Neural progenitor cell (in vitro differentiated cells): ENCODE results near the gene CRLF2. TPM values are rescaled to one million over a fixed set of nuclear protein-coding genes. Genes with fewer than 3 reads are reported as not detected.
"Not testable (repeated sequence)": the region's sequence is repeated elsewhere in the genome, so short reads cannot be mapped to it uniquely, and the experiment has no call there.

Source experiments
- DNase-seq: peaks from one replicate; pipeline ENCODE4 v3.0.0-alpha.2; 2016; ENCODE audit warnings: low spot score
- H2AFZ ChIP-seq: fragments of 200-600 bp; sonication (generic); replicated peaks from 2 replicates; pipeline ENCODE4 v1.6.1; 2016; ENCODE audit warnings: antibody characterized with exemption
- H3F3A ChIP-seq: fragments of 200-600 bp; sonication (generic); 2 replicates; pipeline ENCODE4 v1.6.1; 2016; ENCODE audit warnings: antibody characterized with exemption, low read depth
- H3K27ac ChIP-seq: fragments of 200-600 bp; sonication (generic); 2 replicates; pipeline ENCODE4 v1.5.1; 2016; ENCODE audit warnings: mild to moderate bottlenecking
- H3K27me3 ChIP-seq: fragments of 200-600 bp; sonication (generic); 2 replicates; pipeline ENCODE4 v1.6.1; 2016; ENCODE audit warnings: mild to moderate bottlenecking, moderate library complexity
- H3K36me3 ChIP-seq: fragments of 200-600 bp; sonication (generic); 2 replicates; pipeline ENCODE4 v1.5.1; 2016
- H3K4me1 ChIP-seq: fragments of 200-600 bp; sonication (generic); 2 replicates; pipeline ENCODE4 v1.6.1; 2016; ENCODE audit warnings: mixed run types
- H3K4me2 ChIP-seq: fragments of 200-600 bp; sonication (generic); 2 replicates; pipeline ENCODE4 v1.6.1; 2016
- H3K4me3 ChIP-seq: fragments of 200-600 bp; sonication (generic); 2 replicates; pipeline ENCODE4 v1.5.1; 2016
- H3K79me2 ChIP-seq: fragments of 200-600 bp; sonication (generic); 2 replicates; pipeline ENCODE4 v1.6.1; 2016; ENCODE audit warnings: low read depth
- H3K9ac ChIP-seq: fragments of 200-600 bp; sonication (generic); 2 replicates; pipeline ENCODE4 v1.6.1; 2016
- H3K9me3 ChIP-seq: fragments of 200-600 bp; sonication (generic); 2 replicates; pipeline ENCODE4 v1.5.1; 2016; ENCODE audit warnings: low read depth
- H4K20me1 ChIP-seq: fragments of 200-600 bp; sonication (generic); 2 replicates; pipeline ENCODE4 v1.6.1; 2016; ENCODE audit warnings: low read depth
- H3K27ac Mint-ChIP-seq: 3 replicates; pipeline ENCODE4 v1.8.0; 2021; ENCODE audit warnings: mixed read lengths
- H3K27me3 Mint-ChIP-seq: 2 replicates; pipeline ENCODE4 v1.8.0; 2022; ENCODE audit warnings: low read depth, mild to moderate bottlenecking, inconsistent platforms, moderate library complexity, mixed read lengths; ENCODE audit not compliant: insufficient read depth
- H3K36me3 Mint-ChIP-seq: 3 replicates; pipeline ENCODE4 v1.8.0; 2021; ENCODE audit warnings: mixed read lengths
- H3K4me1 Mint-ChIP-seq: 3 replicates; pipeline ENCODE4 v1.8.0; 2021; ENCODE audit warnings: mixed read lengths
- H3K4me3 Mint-ChIP-seq: 3 replicates; pipeline ENCODE4 v1.8.0; 2021; ENCODE audit warnings: mild to moderate bottlenecking, moderate library complexity, mixed read lengths
- H3K9me3 Mint-ChIP-seq: 3 replicates; pipeline ENCODE4 v1.8.0; 2020; ENCODE audit warnings: mixed read lengths
- EZH2 ChIP-seq: fragments of 200-600 bp; sonication (generic); IDR thresholded peaks from 2 replicates; pipeline ENCODE4 v1.6.1; 2017; ENCODE audit warnings: antibody characterized with exemption, mild to moderate bottlenecking, moderate library complexity
- EZH2phosphoT487 ChIP-seq: fragments of 200-600 bp; sonication (generic); IDR thresholded peaks from 2 replicates; pipeline ENCODE4 v1.6.1; 2017; ENCODE audit warnings: antibody characterized with exemption
- total RNA-seq: library from RNA; depleted of rRNA; stranded (reverse); fragments of >200 nt; gene quantifications from 2 replicates; pipeline ENCODE4 v1.2.3, GENCODE V29; 2015; ENCODE audit warnings: low replicate concordance
- TF ChIP-seq, protein P1 (sequence below): fragments of 200-600 bp; sonication (generic); IDR thresholded peaks from 2 replicates; pipeline ENCODE4 v1.5.1; 2017; ENCODE audit warnings: antibody characterized with exemption, mild to moderate bottlenecking

Gene CRLF2
- total RNA-seq, 1 donor from 2014 or later = not detected

GRCh38 chrX:1185561-1185960 lies 26.9 kb downstream of the CRLF2 start:
- Histone ChIP-seq H3K9ac (no peak overlapping the region), H4K20me1 (no peaks in the 10 kb centered on the region), H2AFZ (no peak overlapping the region), H3K36me3 (no peaks in the 10 kb centered on the region), H3F3A (no peaks in the 10 kb centered on the region), H3K4me3 (no peak overlapping the region), H3K27ac (no peak overlapping the region), H3K4me1 (no peaks in the 10 kb centered on the region), H3K27me3 (no peaks in the 10 kb centered on the region), H3K4me2 (no peak overlapping the region), H3K9me3 (no peaks in the 10 kb centered on the region), H3K79me2 (no peaks in the 10 kb centered on the region)
- H3K27me3 Mint-ChIP-seq = peaks cover 2% of the 10 kb centered on the region
- no peak overlapping the region for H3K4me3 Mint-ChIP-seq
- no peak for DNase-seq
- no peaks in the 10 kb centered on the region for H3K36me3 Mint-ChIP-seq
- H3K4me1 Mint-ChIP-seq = peaks cover 3% of the 10 kb centered on the region
- H3K9me3 Mint-ChIP-seq = no peaks in the 10 kb centered on the region
- no peak overlapping the region for H3K27ac Mint-ChIP-seq
- no peak for TF ChIP-seq EZH2phosphoT487
- TF ChIP-seq EZH2 = no peak
- TF ChIP-seq, protein P1, sequence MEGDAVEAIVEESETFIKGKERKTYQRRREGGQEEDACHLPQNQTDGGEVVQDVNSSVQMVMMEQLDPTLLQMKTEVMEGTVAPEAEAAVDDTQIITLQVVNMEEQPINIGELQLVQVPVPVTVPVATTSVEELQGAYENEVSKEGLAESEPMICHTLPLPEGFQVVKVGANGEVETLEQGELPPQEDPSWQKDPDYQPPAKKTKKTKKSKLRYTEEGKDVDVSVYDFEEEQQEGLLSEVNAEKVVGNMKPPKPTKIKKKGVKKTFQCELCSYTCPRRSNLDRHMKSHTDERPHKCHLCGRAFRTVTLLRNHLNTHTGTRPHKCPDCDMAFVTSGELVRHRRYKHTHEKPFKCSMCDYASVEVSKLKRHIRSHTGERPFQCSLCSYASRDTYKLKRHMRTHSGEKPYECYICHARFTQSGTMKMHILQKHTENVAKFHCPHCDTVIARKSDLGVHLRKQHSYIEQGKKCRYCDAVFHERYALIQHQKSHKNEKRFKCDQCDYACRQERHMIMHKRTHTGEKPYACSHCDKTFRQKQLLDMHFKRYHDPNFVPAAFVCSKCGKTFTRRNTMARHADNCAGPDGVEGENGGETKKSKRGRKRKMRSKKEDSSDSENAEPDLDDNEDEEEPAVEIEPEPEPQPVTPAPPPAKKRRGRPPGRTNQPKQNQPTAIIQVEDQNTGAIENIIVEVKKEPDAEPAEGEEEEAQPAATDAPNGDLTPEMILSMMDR = no peak

- H3F3A ChIP-seq = peaks cover 8% of the 10 kb centered on the region
- peaks cover 6% of the 10 kb centered on the region for H3K4me1 ChIP-seq
- no peaks in the 10 kb centered on the region for H4K20me1 ChIP-seq
- DNase-seq = no peak
- Mint-ChIP-seq H3K4me1 (peaks cover 8% of the 10 kb centered on the region), H3K27me3 (peaks cover 2% of the 10 kb centered on the region), H3K4me3 (peak overlapping the region; percentile 46), H3K36me3 (no peaks in the 10 kb centered on the region), H3K27ac (no peak overlapping the region), H3K9me3 (no peaks in the 10 kb centered on the region)
- no peak overlapping the region for H3K27ac ChIP-seq
- no peaks in the 10 kb centered on the region for H3K27me3 ChIP-seq
- no peak overlapping the region for H3K4me3 ChIP-seq
- H3K4me2 ChIP-seq = no peak overlapping the region
- no peaks in the 10 kb centered on the region for H3K36me3 ChIP-seq
- H2AFZ ChIP-seq = no peak overlapping the region
- no peaks in the 10 kb centered on the region for H3K79me2 ChIP-seq
- TF ChIP-seq EZH2phosphoT487 (no peak), EZH2 (no peak)
- TF ChIP-seq, protein P1 = no peak
- H3K9ac ChIP-seq = no peak overlapping the region
- no peaks in the 10 kb centered on the region for H3K9me3 ChIP-seq
Measured at GRCh38 chrX:1182211-1182610, 30.2 kb downstream of the CRLF2 start.

- not testable (repeated sequence) for H4K20me1 ChIP-seq, H3K79me2 ChIP-seq, H3K36me3 ChIP-seq, H3K27ac Mint-ChIP-seq, H3K9me3 Mint-ChIP-seq, H3K4me3 ChIP-seq, H3K27me3 Mint-ChIP-seq, H3K36me3 Mint-ChIP-seq, H3K4me1 ChIP-seq, H3K4me1 Mint-ChIP-seq, H3K4me3 Mint-ChIP-seq, H3K9me3 ChIP-seq, H2AFZ ChIP-seq, H3K27me3 ChIP-seq, H3K27ac ChIP-seq, H3K9ac ChIP-seq, DNase-seq, H3K4me2 ChIP-seq
- peaks cover 14% of the 10 kb centered on the region for H3F3A ChIP-seq
Measured at GRCh38 chrX:1181661-1182060, 30.8 kb downstream of the CRLF2 start.

DNA sequence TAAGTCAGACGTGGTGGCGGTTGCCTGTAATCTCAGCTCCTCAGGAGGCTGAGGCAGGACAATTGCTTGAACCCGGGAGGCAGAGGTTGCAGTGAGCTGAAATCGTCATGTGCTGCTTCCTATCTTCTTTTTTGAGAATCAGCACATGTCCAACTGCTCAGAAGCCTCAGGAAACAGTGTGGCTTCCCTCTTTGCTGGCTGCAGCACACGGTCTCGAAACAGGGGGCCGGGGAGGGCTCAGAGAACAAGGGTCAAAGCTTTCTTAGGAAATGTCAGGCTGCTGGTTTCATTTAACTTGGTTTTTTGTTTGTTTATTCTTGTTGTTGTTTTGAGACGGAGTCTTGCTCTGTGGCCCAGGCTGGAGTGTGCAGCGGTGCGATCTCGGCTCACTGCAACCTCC lies 31.3 kb downstream of the CRLF2 start:
- DNase-seq = no peak
- H3K4me3 Mint-ChIP-seq = no peak overlapping the region
- Histone ChIP-seq H3K9me3 (no peaks in the 10 kb centered on the region), H3K4me1 (peaks cover 6% of the 10 kb centered on the region), H3K79me2 (no peaks in the 10 kb centered on the region), H3K4me3 (no peak overlapping the region), H2AFZ (no peak overlapping the region), H3F3A (peaks cover 19% of the 10 kb centered on the region), H3K36me3 (no peaks in the 10 kb centered on the region), H3K4me2 (no peak overlapping the region), H3K27me3 (no peaks in the 10 kb centered on the region), H3K9ac (no peak overlapping the region), H4K20me1 (no peaks in the 10 kb centered on the region), H3K27ac (no peak overlapping the region)
- H3K27me3 Mint-ChIP-seq = peaks cover 10% of the 10 kb centered on the region
- H3K27ac Mint-ChIP-seq = no peak overlapping the region
- H3K9me3 Mint-ChIP-seq = no peaks in the 10 kb centered on the region
- peaks cover 6% of the 10 kb centered on the region for H3K4me1 Mint-ChIP-seq
- TF ChIP-seq EZH2 (no peak), EZH2phosphoT487 (no peak)
- TF ChIP-seq, protein P1 = no peak
- H3K36me3 Mint-ChIP-seq = no peaks in the 10 kb centered on the region
